ENCODE data around the gene SPRR3. TPM values are rescaled to one million over a fixed set of nuclear protein-coding genes. Genes with fewer than 3 reads are reported as not detected.
"Not testable (repeated sequence)": the region's sequence is repeated elsewhere in the genome, so short reads cannot be mapped to it uniquely, and the experiment has no call there.

The SPRR3 gene
- total and polyA plus RNA-seq, 2 donors: 0.65 to 10.0 TPM

GRCh38 chr1:152998476-152998875 is 3.1 kb upstream of the SPRR3 start:
- DNase-seq (ENCODE audit: extremely low spot score): no peak
- no peaks in the 10 kb centered on the region for H3K4me1 ChIP-seq (ENCODE audit: insufficient read depth)
- WGBS: 75% methylated on average over 4 of the region's 4 CpGs
- no peak overlapping the region for H3K27ac ChIP-seq (ENCODE audit: low read depth)
- no peak overlapping the region for H3K4me3 ChIP-seq (ENCODE audit: low read depth, low read length)
- no peaks in the 10 kb centered on the region for H3K36me3 ChIP-seq (ENCODE audit: insufficient read depth)

GRCh38 chr1:152999818-153000217 is 1.7 kb upstream of the SPRR3 start:
- Histone ChIP-seq H3K36me3 (ENCODE audit: insufficient read depth) (no peaks in the 10 kb centered on the region), H3K27ac (ENCODE audit: low read depth) (no peak overlapping the region)

GRCh38 chr1:153000294-153000693 is 1.3 kb upstream of the SPRR3 start:
- DNase-seq (ENCODE audit: extremely low spot score): no peak
- no peaks in the 10 kb centered on the region for H3K36me3 ChIP-seq (ENCODE audit: insufficient read depth)
- H3K4me3 ChIP-seq (ENCODE audit: low read depth, low read length): no peak overlapping the region
- no peaks in the 10 kb centered on the region for H3K4me1 ChIP-seq (ENCODE audit: insufficient read depth)
- no peak overlapping the region for H3K27ac ChIP-seq (ENCODE audit: low read depth)
- 93% methylated on average over 1 of the region's 1 CpG for WGBS

More at GRCh38 chr1:152999818-153000217, 1.7 kb upstream of the SPRR3 start:
- Histone ChIP-seq H3K4me1 (ENCODE audit: insufficient read depth) (no peaks in the 10 kb centered on the region), H3K4me3 (ENCODE audit: low read depth, low read length) (no peak overlapping the region)
- DNase-seq (ENCODE audit: extremely low spot score): no peak
- WGBS: 74% methylated on average over 6 of the region's 6 CpGs

GRCh38 chr1:153011235-153011758 is 9.7 kb downstream of the SPRR3 start:
- not testable (repeated sequence) for H3K4me1 ChIP-seq (ENCODE audit: insufficient read depth); DNase-seq (ENCODE audit: extremely low spot score); H3K27ac ChIP-seq (ENCODE audit: low read depth); H3K4me3 ChIP-seq (ENCODE audit: low read depth, low read length); H3K36me3 ChIP-seq (ENCODE audit: insufficient read depth)
- 85% methylated on average over 8 of the region's 8 CpGs for WGBS

GRCh38 chr1:153021829-153022228 is 20.3 kb downstream of the SPRR3 start:
- not testable (repeated sequence) for H3K27ac ChIP-seq (ENCODE audit: low read depth); H3K4me3 ChIP-seq (ENCODE audit: low read depth, low read length); H3K4me1 ChIP-seq (ENCODE audit: insufficient read depth); H3K36me3 ChIP-seq (ENCODE audit: insufficient read depth); DNase-seq (ENCODE audit: extremely low spot score)
- WGBS: 16% methylated on average over 2 of the region's 2 CpGs

GRCh38 chr1:153022340-153022739 is 20.8 kb downstream of the SPRR3 start:
- H3K4me3 ChIP-seq (ENCODE audit: low read depth, low read length); H3K27ac ChIP-seq (ENCODE audit: low read depth); DNase-seq (ENCODE audit: extremely low spot score); H3K36me3 ChIP-seq (ENCODE audit: insufficient read depth); H3K4me1 ChIP-seq (ENCODE audit: insufficient read depth): not testable (repeated sequence)
- WGBS: 14% methylated on average over 9 of the region's 9 CpGs

- no peak for DNase-seq (ENCODE audit: extremely low spot score)
- no peaks in the 10 kb centered on the region for H3K36me3 ChIP-seq (ENCODE audit: insufficient read depth)
- no peak overlapping the region for H3K4me3 ChIP-seq (ENCODE audit: low read depth, low read length)
- H3K4me1 ChIP-seq (ENCODE audit: insufficient read depth): no peaks in the 10 kb centered on the region
- 83% methylated on average over 7 of the region's 7 CpGs for WGBS
- H3K27ac ChIP-seq (ENCODE audit: low read depth): no peak overlapping the region
These were observed 21.6 kb downstream of the SPRR3 start for GRCh38 chr1:153023109-153023508.

GRCh38 chr1:153024413-153024812 is 22.9 kb downstream of the SPRR3 start:
- Histone ChIP-seq H3K4me1 (ENCODE audit: insufficient read depth) (no peaks in the 10 kb centered on the region), H3K36me3 (ENCODE audit: insufficient read depth) (no peaks in the 10 kb centered on the region), H3K27ac (ENCODE audit: low read depth) (no peak overlapping the region), H3K4me3 (ENCODE audit: low read depth, low read length) (no peak overlapping the region)
- WGBS: 77% methylated on average over 1 of the region's 1 CpG
- DNase-seq (ENCODE audit: extremely low spot score): no peak

GRCh38 chr1:153025797-153026196 is 24.2 kb downstream of the SPRR3 start:
- no peak overlapping the region for H3K4me3 ChIP-seq (ENCODE audit: low read depth, low read length)
- no peaks in the 10 kb centered on the region for H3K4me1 ChIP-seq (ENCODE audit: insufficient read depth)
- no peak overlapping the region for H3K27ac ChIP-seq (ENCODE audit: low read depth)
- DNase-seq (ENCODE audit: extremely low spot score): no peak
- H3K36me3 ChIP-seq (ENCODE audit: insufficient read depth): no peaks in the 10 kb centered on the region
- WGBS: 56% methylated on average over 1 of the region's 1 CpG

GRCh38 chr1:153028766-153029165 is 27.2 kb downstream of the SPRR3 start:
- H3K4me3 ChIP-seq (ENCODE audit: low read depth, low read length): no peak overlapping the region
- H3K27ac ChIP-seq (ENCODE audit: low read depth): no peak overlapping the region
- WGBS: 32% methylated on average over 1 of the region's 1 CpG
- no peak for DNase-seq (ENCODE audit: extremely low spot score)
- H3K36me3 ChIP-seq (ENCODE audit: insufficient read depth): no peaks in the 10 kb centered on the region
- no peaks in the 10 kb centered on the region for H3K4me1 ChIP-seq (ENCODE audit: insufficient read depth)

- DNase-seq (ENCODE audit: extremely low spot score): no peak
- Histone ChIP-seq H3K4me3 (ENCODE audit: low read depth, low read length) (no peak within 1 kb of the TSS), H3K36me3 (ENCODE audit: insufficient read depth) (no peaks in the 10 kb centered on the region)
These were observed 29.3 kb downstream of the SPRR3 start, which contains the start of gene SPRR1B for GRCh38 chr1:153030895-153031294. TSS of gene SPRR1B (plus strand) at chr1:153031203. CDS start at chr1:153032346, 1,143 bp downstream.

GRCh38 chr1:153032073-153032472 is 30.5 kb downstream of the SPRR3 start:
- H3K4me3 ChIP-seq (ENCODE audit: low read depth, low read length): no peak overlapping the region

More at GRCh38 chr1:153030895-153031294, 29.3 kb downstream of the SPRR3 start, which contains the start of gene SPRR1B:
- Histone ChIP-seq H3K27ac (ENCODE audit: low read depth) (no peak within 1 kb of the TSS), H3K4me1 (ENCODE audit: insufficient read depth) (no peaks in the 10 kb centered on the region)

GRCh38 chr1:153032677-153033308 is 31.2 kb downstream of the SPRR3 start:
- H3K27ac ChIP-seq (ENCODE audit: low read depth): no peak overlapping the region
- no peaks in the 10 kb centered on the region for H3K36me3 ChIP-seq (ENCODE audit: insufficient read depth)
- DNase-seq (ENCODE audit: extremely low spot score): no peak
- no peak overlapping the region for H3K4me3 ChIP-seq (ENCODE audit: low read depth, low read length)
- 43% methylated on average over 3 of the region's 3 CpGs for WGBS
- H3K4me1 ChIP-seq (ENCODE audit: insufficient read depth): no peaks in the 10 kb centered on the region

More at GRCh38 chr1:153032073-153032472, 30.5 kb downstream of the SPRR3 start:
- Histone ChIP-seq H3K4me1 (ENCODE audit: insufficient read depth) (no peaks in the 10 kb centered on the region), H3K27ac (ENCODE audit: low read depth) (no peak overlapping the region), H3K36me3 (ENCODE audit: insufficient read depth) (no peaks in the 10 kb centered on the region)
- no peak for DNase-seq (ENCODE audit: extremely low spot score)

- WGBS: 83% methylated on average over 1 of the region's 1 CpG
- H3K36me3 ChIP-seq (ENCODE audit: insufficient read depth): no peaks in the 10 kb centered on the region
These were observed 33.7 kb downstream of the SPRR3 start for GRCh38 chr1:153035211-153035610.

More at GRCh38 chr1:153035211-153035610, 33.7 kb downstream of the SPRR3 start:
- H3K4me3 ChIP-seq (ENCODE audit: low read depth, low read length): no peak overlapping the region
- no peak overlapping the region for H3K27ac ChIP-seq (ENCODE audit: low read depth)
- H3K4me1 ChIP-seq (ENCODE audit: insufficient read depth): no peaks in the 10 kb centered on the region
- no peak for DNase-seq (ENCODE audit: extremely low spot score)

All from urinary bladder (tissue), 4 donors.